Glutamatergic neuron (in vitro differentiated cells): Measurements from ENCODE around the gene HIVEP2. TPM values are rescaled to one million over a fixed set of nuclear protein-coding genes. Genes with fewer than 3 reads are reported as not detected.

ENCODE experiments used
- DNase-seq: peaks from one replicate; pipeline ENCODE4 v3.0.0; 2022
- H3K27ac Mint-ChIP-seq: one replicate; pipeline ENCODE4 v1.8.0; 2020; ENCODE audit warnings: mild to moderate bottlenecking, mixed read lengths, inconsistent platforms; ENCODE audit not compliant: unreplicated experiment
- H3K27me3 Mint-ChIP-seq: one replicate; pipeline ENCODE4 v1.8.0; 2020; ENCODE audit warnings: mild to moderate bottlenecking, moderate library complexity, mixed read lengths, inconsistent platforms; ENCODE audit not compliant: unreplicated experiment
- H3K36me3 Mint-ChIP-seq: one replicate; pipeline ENCODE4 v1.8.0; 2020; ENCODE audit warnings: mild to moderate bottlenecking, mixed read lengths, inconsistent platforms; ENCODE audit not compliant: unreplicated experiment
- H3K4me1 Mint-ChIP-seq: one replicate; pipeline ENCODE4 v1.8.0; 2020; ENCODE audit warnings: mild to moderate bottlenecking, low read depth, mixed read lengths, inconsistent platforms; ENCODE audit not compliant: unreplicated experiment
- H3K4me3 Mint-ChIP-seq: one replicate; pipeline ENCODE4 v1.8.0; 2020; ENCODE audit warnings: mild to moderate bottlenecking, mixed read lengths, inconsistent platforms; ENCODE audit not compliant: unreplicated experiment
- H3K9me3 Mint-ChIP-seq: one replicate; pipeline ENCODE4 v1.8.0; 2020; ENCODE audit warnings: mild to moderate bottlenecking, moderate library complexity, mixed read lengths, inconsistent platforms; ENCODE audit not compliant: unreplicated experiment
- CTCF ChIP-seq: fragments of 200-600 bp; sonication (generic); IDR thresholded peaks from one replicate; pipeline ENCODE4 v1.5.0; 2021; ENCODE audit not compliant: partially characterized antibody, unreplicated experiment
- total RNA-seq: library from RNA; stranded (reverse); fragmentation: NEBNext Ultra II Directional; extraction: Animal tissue kit (Norgen Biotek cat#: 25700); gene quantifications from one replicate; pipeline ENCODE4 v1.2.1, GENCODE V29; 2021; ENCODE audit not compliant: unreplicated experiment

The HIVEP2 gene
- total RNA-seq, 1 donor from 2014 or later, result 2.6 TPM

GRCh38 chr6:142764311-142764710, 180.7 kb downstream of the HIVEP2 start:
- H3K9me3 Mint-ChIP-seq, result peaks cover 2% of the 10 kb centered on the region
- H3K4me1 Mint-ChIP-seq, result peaks cover 11% of the 10 kb centered on the region
- no peaks in the 10 kb centered on the region for H3K36me3 Mint-ChIP-seq
- no peak for DNase-seq
- no peak overlapping the region for H3K4me3 Mint-ChIP-seq
- TF ChIP-seq CTCF, result no peak
- H3K27me3 Mint-ChIP-seq, result no peaks in the 10 kb centered on the region
- no peak overlapping the region for H3K27ac Mint-ChIP-seq

DNA sequence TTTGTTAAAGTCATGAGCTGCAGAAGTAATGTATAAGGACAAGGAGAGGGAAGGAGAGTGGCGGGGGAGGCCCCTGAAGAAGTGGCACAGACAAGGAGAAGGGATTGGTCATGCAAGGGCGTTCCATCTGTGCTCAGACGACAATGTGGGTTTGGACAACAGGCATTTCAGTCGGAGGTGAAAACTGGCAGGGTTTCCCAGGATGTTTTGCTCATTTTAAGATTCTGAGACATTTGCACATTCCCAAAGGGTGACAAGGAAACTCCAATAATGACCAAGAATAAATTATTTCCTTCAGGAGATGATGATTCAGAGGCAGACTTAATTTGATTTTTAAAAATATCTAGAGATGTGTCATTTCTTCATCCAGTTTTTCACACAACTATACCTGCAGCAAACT, 181.8 kb downstream of the HIVEP2 start:
- peaks cover 2% of the 10 kb centered on the region for H3K9me3 Mint-ChIP-seq
- no peak for TF ChIP-seq CTCF
- no peak overlapping the region for H3K4me3 Mint-ChIP-seq
- H3K4me1 Mint-ChIP-seq, result peaks cover 11% of the 10 kb centered on the region
- no peaks in the 10 kb centered on the region for H3K27me3 Mint-ChIP-seq
- H3K27ac Mint-ChIP-seq, result no peak overlapping the region
- H3K36me3 Mint-ChIP-seq, result no peaks in the 10 kb centered on the region
- DNase-seq, result no peak

- H3K9me3 Mint-ChIP-seq, result peaks cover 2% of the 10 kb centered on the region
- peaks cover 11% of the 10 kb centered on the region for H3K4me1 Mint-ChIP-seq
- no peak for DNase-seq
- no peak overlapping the region for H3K4me3 Mint-ChIP-seq
- no peak overlapping the region for H3K27ac Mint-ChIP-seq
- H3K27me3 Mint-ChIP-seq, result no peaks in the 10 kb centered on the region
- TF ChIP-seq CTCF, result no peak
- no peaks in the 10 kb centered on the region for H3K36me3 Mint-ChIP-seq
Measured at GRCh38 chr6:142761756-142762155, 183.2 kb downstream of the HIVEP2 start.

GRCh38 chr6:142760152-142760551, 184.8 kb downstream of the HIVEP2 start:
- Mint-ChIP-seq H3K4me3 (no peak overlapping the region), H3K27ac (no peak overlapping the region), H3K4me1 (peaks cover 11% of the 10 kb centered on the region), H3K36me3 (no peaks in the 10 kb centered on the region), H3K27me3 (no peaks in the 10 kb centered on the region), H3K9me3 (peaks cover 2% of the 10 kb centered on the region)
- TF ChIP-seq CTCF, result no peak
- DNase-seq, result no peak

DNA sequence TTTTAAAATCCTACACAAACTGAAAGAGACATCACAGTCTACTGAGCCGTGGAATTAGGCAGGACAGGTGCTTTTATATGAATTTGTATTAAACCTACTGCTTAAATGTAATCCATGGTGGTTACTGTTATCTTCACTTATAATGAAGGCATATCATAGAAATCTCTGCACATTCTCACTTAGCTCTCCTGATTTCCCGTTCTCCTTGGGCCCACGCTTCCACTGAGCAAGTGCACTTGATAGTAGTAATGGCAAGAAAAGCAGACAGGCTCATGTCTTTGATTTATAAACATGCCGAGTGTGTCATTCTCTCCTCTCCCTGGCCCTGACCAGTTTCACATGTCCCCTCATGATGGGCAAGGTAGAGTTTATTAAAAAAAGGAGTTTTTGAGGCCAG, 186.3 kb downstream of the HIVEP2 start:
- no peaks in the 10 kb centered on the region for H3K27me3 Mint-ChIP-seq
- H3K9me3 Mint-ChIP-seq, result peaks cover 2% of the 10 kb centered on the region
- DNase-seq, result no peak
- H3K27ac Mint-ChIP-seq, result no peak overlapping the region
- H3K36me3 Mint-ChIP-seq, result no peaks in the 10 kb centered on the region
- H3K4me3 Mint-ChIP-seq, result no peak overlapping the region
- H3K4me1 Mint-ChIP-seq, result peaks cover 8% of the 10 kb centered on the region
- TF ChIP-seq CTCF, result no peak
